T-cell (primary cell): ENCODE data around the gene PTPRJ. TPM values are rescaled to one million over a fixed set of nuclear protein-coding genes. Genes with fewer than 3 reads are reported as not detected.

ENCODE experiments used
- ATAC-seq, 4 experiments: fragments of 200-7000 bp in 3 of 4; fragments of 150-1000 bp in 1 of 4; cut with Tn5 transposase; replicated peaks in 1 of 4; 1 replicate in 3 of 4; 2 replicates in 1 of 4; pipeline ENCODE4 v1.10.0; 2021; ENCODE audit warnings: moderate library complexity in 3 of 4, mild to moderate bottlenecking in 2 of 4, moderate number of reproducible peaks in 1 of 4
- CTCF ChIA-PET, 2 donors: fragments of 300-600 bp; sonication (Branson Sonifier 250); formaldehyde crosslinking; loops; one replicate each; lab custom pipeline; 2022; ENCODE audit warnings: antibody characterized with exemption in 2 of 2; lab: Charles Lee
- POLR2A ChIA-PET, 2 donors: fragments of 300-600 bp; sonication (Branson Sonifier 250); formaldehyde crosslinking; loops; one replicate each; lab custom pipeline; 2022; ENCODE audit warnings: antibody characterized with exemption in 2 of 2; lab: Charles Lee
- DNase-seq, 35 experiments: peaks; one replicate each; pipeline versions ENCODE4 v3.0.0 to v3.0.0-alpha.2; 2013 to 2023
- H3K27ac ChIP-seq: one replicate; pipeline ENCODE4 v1.5.1; 2013; ENCODE audit warnings: low read length
- H3K27me3 ChIP-seq, 2 experiments: replicated peaks in 1 of 2; 1 replicate in 1 of 2; 2 replicates in 1 of 2; pipeline versions ENCODE4 v1.6.1 to v1.7.0; 2013; ENCODE audit warnings: low read length in 1 of 2, mixed read lengths in 1 of 2; ENCODE audit not compliant: control insufficient read depth in 2 of 2, insufficient read depth in 2 of 2; ENCODE audit errors: extremely low read depth in 1 of 2
- H3K36me3 ChIP-seq, 2 donors: 1 replicate in 1 of 2; 2 replicates in 1 of 2; pipeline versions ENCODE4 v1.6.1 to v1.7.0; 2013; ENCODE audit warnings: low read length in 1 of 2; ENCODE audit not compliant: control insufficient read depth in 2 of 2, insufficient read depth in 1 of 2; ENCODE audit errors: extremely low read depth in 1 of 2
- H3K4me1 ChIP-seq, 2 experiments: 1 replicate in 1 of 2; 2 replicates in 1 of 2; pipeline versions ENCODE4 v1.6.1 to v1.7.0; 2013; ENCODE audit warnings: low read length in 2 of 2, mixed read lengths in 1 of 2; ENCODE audit not compliant: insufficient read depth in 2 of 2, control insufficient read depth in 1 of 2; ENCODE audit errors: extremely low read depth in 1 of 2
- H3K4me3 ChIP-seq, 2 donors: 1 replicate in 1 of 2; 2 replicates in 1 of 2; pipeline versions ENCODE4 v1.5.1 to v1.7.0; 2013; ENCODE audit warnings: mild to moderate bottlenecking in 2 of 2, low read length in 1 of 2, moderate library complexity in 1 of 2; ENCODE audit not compliant: control insufficient read depth in 1 of 2; ENCODE audit errors: extremely low read depth in 1 of 2
- H3K9me3 ChIP-seq: 2 replicates; pipeline ENCODE4 v1.7.0; 2013
- H3K27ac Mint-ChIP-seq, 2 donors: one replicate each; pipeline ENCODE4 v1.8.0; 2020 to 2021; ENCODE audit warnings: mild to moderate bottlenecking in 2 of 2, mixed read lengths in 2 of 2
- H3K27me3 Mint-ChIP-seq, 2 donors: one replicate each; pipeline ENCODE4 v1.8.0; 2021 to 2022; ENCODE audit warnings: mixed read lengths in 2 of 2
- H3K36me3 Mint-ChIP-seq: one replicate; pipeline ENCODE4 v1.8.0; 2021; ENCODE audit warnings: mixed read lengths
- H3K4me1 Mint-ChIP-seq, 3 donors: one replicate each; pipeline ENCODE4 v1.8.0; 2020 to 2022; ENCODE audit warnings: mixed read lengths in 3 of 3, mild to moderate bottlenecking in 1 of 3
- H3K4me3 Mint-ChIP-seq, 3 donors: one replicate each; pipeline ENCODE4 v1.8.0; 2020 to 2022; ENCODE audit warnings: mild to moderate bottlenecking in 3 of 3, mixed read lengths in 3 of 3, moderate library complexity in 3 of 3
- H3K9me3 Mint-ChIP-seq, 3 donors: one replicate each; pipeline ENCODE4 v1.8.0; 2020 to 2022; ENCODE audit warnings: mixed read lengths in 3 of 3
- WGBS: methylation state at CpG from one replicate; pipeline ENCODE4 v1.1.5; 2013; ENCODE audit warnings: missing lambda C conversion rate; ENCODE audit not compliant: insufficient coverage; 5-methylcytosine and 5-hydroxymethylcytosine counted together
- total RNA-seq, 35 experiments: library from RNA in 6 of 35; stranded (reverse) in 6 of 35; fragments of 120-200 nt in 1 of 35; gene quantifications; one replicate each; pipeline versions ENCODE4 v1.2.1 to v1.2.4 and lab custom pipeline; 2013 to 2026

The PTPRJ gene
- total RNA-seq, 5 donors from 2014 or later (not counting 1 experiment from before 2014, with no cell fraction given), result 44.8 to 71.0 (median 57.9) TPM

GRCh38 chr11:48123934-48124755 lies 143.8 kb downstream of the PTPRJ start:
- Mint-ChIP-seq H3K36me3 (peaks cover 72% of the 10 kb centered on the region), H3K4me3 (no peak overlapping the region), H3K27me3 (no peaks in the 10 kb centered on the region), H3K27ac (no peak overlapping the region), H3K4me1 (no peaks in the 10 kb centered on the region), H3K9me3 (no peaks in the 10 kb centered on the region)
- ATAC-seq, result no peak
- Histone ChIP-seq H3K27me3 (no peaks in the 10 kb centered on the region), H3K36me3 (peaks cover 7 to 80% of the 10 kb centered on the region in 2 donors), H3K9me3 (no peaks in the 10 kb centered on the region), H3K27ac (no peak overlapping the region), H3K4me3 (no peak overlapping the region), H3K4me1 (no peaks in the 10 kb centered on the region)
- WGBS, result 90% methylated on average over 5 of the region's 6 CpGs
- POLR2A ChIA-PET, result interaction anchor here in 1 of 2 donors (0.6 to 0.7 kb wide), 3 partner anchors 35 to 280 kb away, joined by 3 read pairs; no protein-coding TSS in a partner anchor
- DNase-seq, result no peak
- CTCF ChIA-PET, result no interaction called here

GRCh38 chr11:48124880-48125279 lies 144.5 kb downstream of the PTPRJ start:
- CTCF ChIA-PET, result no interaction called here
- H3K36me3 ChIP-seq, result peaks cover 7 to 83% of the 10 kb centered on the region in 2 donors
- no peaks in the 10 kb centered on the region for H3K27me3 ChIP-seq

GRCh38 chr11:48125866-48126265 lies 145.5 kb downstream of the PTPRJ start:
- no peak for ATAC-seq
- no peak for DNase-seq
- Mint-ChIP-seq H3K27ac (no peak overlapping the region), H3K4me3 (no peak overlapping the region), H3K4me1 (peaks cover 0 to 9% (median 0%) of the 10 kb centered on the region in 3 donors), H3K27me3 (no peaks in the 10 kb centered on the region), H3K36me3 (peaks cover 79% of the 10 kb centered on the region), H3K9me3 (no peaks in the 10 kb centered on the region)
- H3K36me3 ChIP-seq, result peaks cover 7 to 85% of the 10 kb centered on the region in 2 donors
- H3K4me3 ChIP-seq, result no peak overlapping the region
- no peak overlapping the region for H3K27ac ChIP-seq
- ChIA-PET POLR2A (no interaction called here), CTCF (no interaction called here)
- H3K4me1 ChIP-seq, result peaks cover 0 to 8% of the 10 kb centered on the region in 2 experiments
- no peaks in the 10 kb centered on the region for H3K27me3 ChIP-seq
- H3K9me3 ChIP-seq, result no peaks in the 10 kb centered on the region
- 83% methylated on average over 4 of the region's 6 CpGs for WGBS

More at GRCh38 chr11:48124880-48125279, 144.5 kb downstream of the PTPRJ start:
- Mint-ChIP-seq H3K36me3 (peaks cover 75% of the 10 kb centered on the region), H3K27me3 (no peaks in the 10 kb centered on the region), H3K4me1 (peaks cover 0 to 7% (median 0%) of the 10 kb centered on the region in 3 donors), H3K9me3 (no peaks in the 10 kb centered on the region), H3K4me3 (no peak overlapping the region), H3K27ac (no peak overlapping the region)
- Histone ChIP-seq H3K9me3 (no peaks in the 10 kb centered on the region), H3K4me1 (peaks cover 0 to 6% of the 10 kb centered on the region in 2 experiments), H3K27ac (no peak overlapping the region), H3K4me3 (no peak overlapping the region)
- no peak for DNase-seq
- POLR2A ChIA-PET, result no interaction called here
- no peak for ATAC-seq
- over 99% methylated on average over 11 of the region's 11 CpGs for WGBS

GRCh38 chr11:48127521-48128183 lies 147.3 kb downstream of the PTPRJ start:
- Histone ChIP-seq H3K4me1 (peaks cover 0 to 8% of the 10 kb centered on the region in 2 experiments), H3K4me3 (no peak overlapping the region), H3K36me3 (peaks cover 7 to 81% of the 10 kb centered on the region in 2 donors), H3K27me3 (no peaks in the 10 kb centered on the region), H3K9me3 (no peaks in the 10 kb centered on the region), H3K27ac (no peak overlapping the region)
- peaks cover 0 to 9% (median 0%) of the 10 kb centered on the region in 3 donors for H3K4me1 Mint-ChIP-seq
- no peak for DNase-seq
- CTCF ChIA-PET, result no interaction called here
- H3K27ac Mint-ChIP-seq, result no peak overlapping the region
- POLR2A ChIA-PET, result no interaction called here
- no peaks in the 10 kb centered on the region for H3K27me3 Mint-ChIP-seq
- peaks cover 70% of the 10 kb centered on the region for H3K36me3 Mint-ChIP-seq
- 90% methylated on average over 19 of the region's 22 CpGs for WGBS
- ATAC-seq, result no peak
- no peaks in the 10 kb centered on the region for H3K9me3 Mint-ChIP-seq
- no peak overlapping the region for H3K4me3 Mint-ChIP-seq

- peaks cover 0 to 8% of the 10 kb centered on the region in 2 experiments for H3K4me1 ChIP-seq
- Mint-ChIP-seq H3K36me3 (peaks cover 64% of the 10 kb centered on the region), H3K4me1 (peaks cover 0 to 9% (median 0%) of the 10 kb centered on the region in 3 donors), H3K27me3 (no peaks in the 10 kb centered on the region), H3K4me3 (no peak overlapping the region), H3K9me3 (no peaks in the 10 kb centered on the region), H3K27ac (no peak overlapping the region)
- peaks cover 2 to 64% of the 10 kb centered on the region in 2 donors for H3K36me3 ChIP-seq
- no peaks in the 10 kb centered on the region for H3K27me3 ChIP-seq
- no peaks in the 10 kb centered on the region for H3K9me3 ChIP-seq
- ATAC-seq (no peak), DNase-seq (no peak)
- ChIA-PET POLR2A (no interaction called here), CTCF (no interaction called here)
- H3K4me3 ChIP-seq, result no peak overlapping the region
- no peak overlapping the region for H3K27ac ChIP-seq
- WGBS, result 100% methylated on average over 1 of the region's 6 CpGs
These were observed 149.5 kb downstream of the PTPRJ start for GRCh38 chr11:48129697-48130395.

- Histone ChIP-seq H3K36me3 (peaks cover 0 to 50% of the 10 kb centered on the region in 2 donors), H3K27ac (no peak overlapping the region), H3K27me3 (no peaks in the 10 kb centered on the region), H3K9me3 (no peaks in the 10 kb centered on the region), H3K4me3 (no peak overlapping the region), H3K4me1 (peaks cover 0 to 7% of the 10 kb centered on the region in 2 experiments)
- ChIA-PET POLR2A (no interaction called here), CTCF (no interaction called here)
- no peak for ATAC-seq
- peaks cover 0 to 7% (median under 1%) of the 10 kb centered on the region in 3 donors for H3K4me1 Mint-ChIP-seq
- no peak overlapping the region for H3K27ac Mint-ChIP-seq
- no peaks in the 10 kb centered on the region for H3K27me3 Mint-ChIP-seq
- DNase-seq, result no peak
- H3K4me3 Mint-ChIP-seq, result no peak overlapping the region
- H3K36me3 Mint-ChIP-seq, result peaks cover 52% of the 10 kb centered on the region
- no peaks in the 10 kb centered on the region for H3K9me3 Mint-ChIP-seq
- WGBS, result 100% methylated on average over 5 of the region's 10 CpGs
These were observed 154.0 kb downstream of the PTPRJ start for GRCh38 chr11:48134221-48134922.
